DND-41 (cell line): ENCODE measurements around the gene EFCAB13.
"Not testable (repeated sequence)": the region's sequence is repeated elsewhere in the genome, so short reads cannot be mapped to it uniquely, and the experiment has no call there.

Experiments used
- ATAC-seq: fragments of 200-7000 bp; cut with Tn5 transposase; 3 replicates; pipeline ENCODE4 v1.9.1; 2021; ENCODE audit warnings: low read depth; ENCODE audit not compliant: insufficient read depth
- DNase-seq: peaks from one replicate; pipeline ENCODE4 v3.0.0-alpha.2; 2020
- H2AFZ ChIP-seq: 2 replicates; pipeline ENCODE4 v1.6.0; 2012; ENCODE audit warnings: low read depth, low read length
- H3K27ac ChIP-seq: 2 replicates; pipeline ENCODE4 v1.5.1; 2012; ENCODE audit warnings: low read length, inconsistent platforms
- H3K27me3 ChIP-seq: fragments of 200-600 bp; sonication (generic); 2 replicates; pipeline ENCODE4 v1.6.0; 2012; ENCODE audit warnings: low read length, mild to moderate bottlenecking, inconsistent platforms; ENCODE audit not compliant: insufficient read depth, poor library complexity
- H3K36me3 ChIP-seq: 2 replicates; pipeline ENCODE4 v1.5.1; 2012; ENCODE audit warnings: low read length, inconsistent platforms; ENCODE audit not compliant: insufficient read depth
- H3K4me1 ChIP-seq: 2 replicates; pipeline ENCODE4 v1.5.1; 2012; ENCODE audit warnings: mild to moderate bottlenecking, low read length; ENCODE audit not compliant: insufficient read depth
- H3K4me2 ChIP-seq: 2 replicates; pipeline ENCODE4 v1.6.0; 2012; ENCODE audit warnings: mild to moderate bottlenecking, moderate library complexity, low read length, inconsistent platforms; ENCODE audit not compliant: insufficient read depth
- H3K4me3 ChIP-seq, 2 experiments: fragments of 200-600 bp in 1 of 2; shearing (Covaris generic) in 1 of 2; 2 replicates each; pipeline ENCODE4 v1.5.1; 2012 to 2016; ENCODE audit warnings: inconsistent platforms in 2 of 2, low read length in 2 of 2, mild to moderate bottlenecking in 2 of 2, low read depth in 1 of 2, moderate library complexity in 1 of 2
- H3K79me2 ChIP-seq: 2 replicates; pipeline ENCODE4 v1.6.0; 2012; ENCODE audit warnings: low read length, inconsistent platforms; ENCODE audit not compliant: insufficient read depth
- H3K9ac ChIP-seq: 2 replicates; pipeline ENCODE4 v1.6.0; 2012; ENCODE audit warnings: low read depth, mild to moderate bottlenecking, inconsistent platforms, low read length, moderate library complexity
- H3K9me3 ChIP-seq: 2 replicates; pipeline ENCODE4 v1.5.1; 2012; ENCODE audit warnings: low read length, moderate library complexity, mild to moderate bottlenecking, inconsistent platforms; ENCODE audit not compliant: insufficient read depth, severe bottlenecking
- H4K20me1 ChIP-seq: 2 replicates; pipeline ENCODE4 v1.6.0; 2012; ENCODE audit warnings: low read length; ENCODE audit not compliant: insufficient read depth
- CTCF ChIP-seq: IDR thresholded peaks from 2 replicates; pipeline ENCODE4 v1.5.1; 2012; ENCODE audit warnings: borderline replicate concordance, low read length, moderate library complexity, mild to moderate bottlenecking; ENCODE audit not compliant: poor library complexity, severe bottlenecking; ENCODE audit errors: extremely low read depth
- EZH2 ChIP-seq: IDR thresholded peaks from 3 replicates; pipeline ENCODE4 v1.6.1; 2012; ENCODE audit warnings: borderline replicate concordance, low read depth, mild to moderate bottlenecking, moderate library complexity, low read length, inconsistent platforms; ENCODE audit not compliant: severe bottlenecking

The EFCAB13 gene

GRCh38 chr17:47413872-47414271, 90.1 kb downstream of the EFCAB13 start:
- Histone ChIP-seq H4K20me1 (no peaks in the 10 kb centered on the region), H3K4me2 (no peak overlapping the region), H2AFZ (no peak overlapping the region), H3K79me2 (no peaks in the 10 kb centered on the region), H3K4me1 (no peaks in the 10 kb centered on the region), H3K36me3 (no peaks in the 10 kb centered on the region), H3K27ac (no peak overlapping the region), H3K9ac (no peak overlapping the region), H3K9me3 (no peaks in the 10 kb centered on the region), H3K27me3 (no peaks in the 10 kb centered on the region), H3K4me3 (no peak overlapping the region)
- ATAC-seq (no peak), DNase-seq (no peak)
- TF ChIP-seq EZH2 (no peak), CTCF (no peak)

GRCh38 chr17:47414612-47415011, 90.9 kb downstream of the EFCAB13 start:
- Histone ChIP-seq H3K27me3 (no peaks in the 10 kb centered on the region), H3K9me3 (no peaks in the 10 kb centered on the region), H3K36me3 (no peaks in the 10 kb centered on the region), H3K4me2 (no peak overlapping the region), H3K79me2 (no peaks in the 10 kb centered on the region), H4K20me1 (no peaks in the 10 kb centered on the region), H3K9ac (no peak overlapping the region), H2AFZ (no peak overlapping the region), H3K4me3 (no peak overlapping the region), H3K27ac (no peak overlapping the region), H3K4me1 (no peaks in the 10 kb centered on the region)
- ATAC-seq = no peak
- no peak for DNase-seq
- no peak for TF ChIP-seq EZH2
- no peak for TF ChIP-seq CTCF

GRCh38 chr17:47423406-47424295, 99.9 kb downstream of the EFCAB13 start:
- H4K20me1 ChIP-seq = no peaks in the 10 kb centered on the region
- no peak overlapping the region for H3K27ac ChIP-seq
- H3K36me3 ChIP-seq = peaks cover 14% of the 10 kb centered on the region; the same call in 1 of the 2 replicates
- no peak overlapping the region for H3K9ac ChIP-seq
- H3K4me1 ChIP-seq = no peaks in the 10 kb centered on the region
- no peak overlapping the region for H3K4me3 ChIP-seq
- DNase-seq (no peak), ATAC-seq (no peak)
- no peaks in the 10 kb centered on the region for H3K27me3 ChIP-seq
- H3K4me2 ChIP-seq = no peak overlapping the region
- no peak for TF ChIP-seq EZH2
- TF ChIP-seq CTCF = no peak
- H3K9me3 ChIP-seq = no peaks in the 10 kb centered on the region
- H2AFZ ChIP-seq = no peak overlapping the region
- H3K79me2 ChIP-seq = no peaks in the 10 kb centered on the region

GRCh38 chr17:47425233-47425632, 101.5 kb downstream of the EFCAB13 start:
- ATAC-seq, H3K4me2 ChIP-seq, H3K27ac ChIP-seq: not testable (repeated sequence)

GRCh38 chr17:47425887-47426635, 102.3 kb downstream of the EFCAB13 start:
- H3K79me2 ChIP-seq, H3K4me1 ChIP-seq, H2AFZ ChIP-seq, H3K9me3 ChIP-seq, H3K4me2 ChIP-seq, DNase-seq, H3K27ac ChIP-seq, H3K27me3 ChIP-seq, ATAC-seq, H3K4me3 ChIP-seq, H3K9ac ChIP-seq, H4K20me1 ChIP-seq: not testable (repeated sequence)
- peaks cover 14% of the 10 kb centered on the region; the same call in 1 of the 2 replicates for H3K36me3 ChIP-seq

More at GRCh38 chr17:47425233-47425632, 101.5 kb downstream of the EFCAB13 start:
- H2AFZ ChIP-seq, H3K4me1 ChIP-seq, H4K20me1 ChIP-seq, DNase-seq, H3K9me3 ChIP-seq, H3K27me3 ChIP-seq, H3K79me2 ChIP-seq, H3K9ac ChIP-seq, H3K4me3 ChIP-seq: not testable (repeated sequence)
- peaks cover 14% of the 10 kb centered on the region; the same call in 1 of the 2 replicates for H3K36me3 ChIP-seq
